HG02884 (cell line): ENCODE data around the gene COL1A2.

ENCODE experiments used
- ATAC-seq: cut with Tn5 transposase; IDR thresholded peaks from one replicate; pipeline ENCODE4 v1.9.1; 2021; ENCODE audit warnings: mild to moderate bottlenecking, moderate library complexity; ENCODE audit not compliant: unreplicated experiment

The COL1A2 gene

GRCh38 chr7:94394437-94395140, at the start of gene COL1A2:
Gene COL1A2 (plus strand): TSS chr7:94394895. CDS start chr7:94395032, 137 bp downstream.
- no peak for ATAC-seq

- ATAC-seq, result no peak
Measured at GRCh38 chr7:94345907-94346306, 48.8 kb upstream of the COL1A2 start.

DNA sequence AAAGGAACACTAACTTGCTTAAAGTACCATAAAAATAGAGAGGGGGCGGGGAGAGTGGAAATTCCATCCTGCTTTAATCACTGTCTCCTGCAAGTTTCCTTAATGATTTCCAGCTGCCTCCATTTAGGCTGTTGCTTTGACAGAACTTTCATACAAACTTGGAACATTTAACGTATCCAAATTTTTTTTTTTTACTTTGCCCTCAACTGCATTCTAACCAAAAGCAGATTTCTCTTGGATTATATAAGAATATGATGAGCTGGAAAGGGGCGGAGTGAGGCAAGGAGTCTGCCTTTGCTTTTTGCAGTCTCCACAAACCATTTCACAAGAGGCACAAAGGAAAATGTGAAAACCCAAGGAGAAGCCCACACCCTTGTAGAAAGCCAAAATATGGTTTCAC, 46.6 kb upstream of the COL1A2 start:
- no peak for ATAC-seq

DNA sequence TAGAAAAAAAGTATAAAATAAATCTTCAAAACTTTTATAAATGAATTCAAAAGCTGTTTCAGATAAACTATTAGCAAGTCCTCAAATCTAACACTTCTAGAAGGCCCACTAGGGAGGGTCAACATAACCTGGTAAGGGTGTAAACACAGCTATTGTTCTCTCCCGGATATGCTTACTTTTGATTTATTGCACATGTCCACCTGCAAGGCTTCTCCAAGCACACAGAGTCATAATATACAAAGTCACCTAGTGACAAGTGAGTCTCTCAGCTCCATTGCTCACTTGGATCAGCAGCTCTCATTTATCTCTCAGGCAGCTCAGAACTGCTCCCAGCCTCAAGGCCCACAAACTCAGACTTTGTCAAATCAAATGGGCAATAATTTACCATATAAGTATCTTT, 44.0 kb upstream of the COL1A2 start:
- ATAC-seq, result no peak

DNA sequence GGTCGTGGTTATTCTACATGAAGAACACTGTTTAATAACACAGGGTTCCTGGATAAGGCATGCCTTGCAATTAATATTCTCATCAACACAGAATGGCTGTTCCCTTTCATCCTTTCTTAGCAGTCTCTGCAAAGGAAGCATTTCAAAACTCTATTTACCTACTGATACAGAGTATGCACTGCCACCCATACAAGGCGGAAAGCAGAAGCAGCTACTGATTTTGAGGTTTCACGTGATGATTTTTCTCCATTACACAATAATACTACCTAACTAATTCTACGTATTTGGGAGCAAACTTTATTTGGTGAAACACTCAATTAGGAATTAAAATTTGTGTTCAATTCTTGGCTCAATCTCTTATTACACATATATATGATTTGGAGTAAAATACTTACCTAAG, 43.0 kb upstream of the COL1A2 start:
- ATAC-seq, result no peak

DNA sequence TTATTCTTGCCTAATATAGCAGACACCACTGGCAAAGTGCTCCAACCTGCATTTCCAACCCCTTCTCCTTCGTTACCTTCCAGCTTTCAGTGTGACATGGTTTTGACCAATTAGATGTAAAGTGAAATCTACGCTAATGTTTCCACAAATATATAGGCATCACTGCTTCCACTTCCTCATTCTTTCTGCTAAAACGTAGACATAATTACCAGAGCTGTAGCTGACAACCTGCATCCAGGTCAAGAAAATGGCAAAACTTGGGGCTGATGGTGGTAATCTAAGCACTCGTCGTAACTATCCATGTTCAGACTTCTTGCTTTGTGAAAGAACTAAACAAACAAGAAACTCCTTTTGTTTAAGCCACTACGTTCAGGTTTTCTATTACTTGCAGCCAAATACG, 41.8 kb upstream of the COL1A2 start:
- ATAC-seq, result no peak

GRCh38 chr7:94354953-94355352, 39.7 kb upstream of the COL1A2 start:
- ATAC-seq, result no peak

GRCh38 chr7:94355454-94355853, 39.2 kb upstream of the COL1A2 start:
- ATAC-seq, result no peak

DNA sequence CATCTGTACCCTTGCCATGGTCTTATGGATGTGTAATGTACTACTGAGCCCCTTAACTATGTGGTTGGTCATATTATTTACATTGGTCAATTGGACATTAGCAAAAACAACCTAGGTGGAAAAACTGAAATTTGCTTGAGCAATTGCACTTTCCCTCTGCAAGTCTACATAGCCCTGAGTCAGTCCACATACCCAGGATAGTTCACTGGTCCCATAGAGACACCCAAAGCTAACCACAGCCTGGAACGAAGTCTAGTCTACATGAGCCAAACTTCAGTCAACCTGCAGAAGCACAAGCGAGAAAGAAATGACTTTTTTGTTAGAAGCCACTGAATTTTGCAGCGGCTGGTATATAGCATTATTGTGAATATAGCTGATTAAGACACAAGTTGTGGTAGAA, 37.6 kb upstream of the COL1A2 start:
- no peak for ATAC-seq

- ATAC-seq, result no peak
Measured at GRCh38 chr7:94360926-94361325, 33.8 kb upstream of the COL1A2 start.

DNA sequence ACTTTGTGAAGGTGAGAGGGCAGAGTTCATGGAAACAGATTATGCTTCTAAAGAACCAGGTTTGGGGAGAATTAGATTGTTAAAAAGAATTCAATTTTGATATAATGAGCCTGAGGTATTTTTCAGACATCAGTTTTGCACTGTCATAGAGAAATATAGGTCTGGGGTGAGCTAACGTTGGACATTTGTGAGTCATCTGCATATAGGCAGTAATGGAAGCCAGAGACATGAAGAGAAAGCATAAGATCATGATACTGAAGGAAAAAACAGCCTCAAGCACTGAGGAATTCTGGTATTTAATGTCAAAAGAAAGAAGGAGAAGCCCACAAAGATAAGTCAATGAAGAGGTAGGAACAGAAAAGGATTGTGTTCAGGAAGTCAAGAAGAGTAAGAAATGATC, 32.4 kb upstream of the COL1A2 start:
- ATAC-seq, result no peak

- no peak for ATAC-seq
Measured at GRCh38 chr7:94364816-94365215, 29.9 kb upstream of the COL1A2 start.

GRCh38 chr7:94366163-94366562, 28.5 kb upstream of the COL1A2 start:
- ATAC-seq, result no peak

GRCh38 chr7:94366832-94367231, 27.9 kb upstream of the COL1A2 start:
- no peak for ATAC-seq

DNA sequence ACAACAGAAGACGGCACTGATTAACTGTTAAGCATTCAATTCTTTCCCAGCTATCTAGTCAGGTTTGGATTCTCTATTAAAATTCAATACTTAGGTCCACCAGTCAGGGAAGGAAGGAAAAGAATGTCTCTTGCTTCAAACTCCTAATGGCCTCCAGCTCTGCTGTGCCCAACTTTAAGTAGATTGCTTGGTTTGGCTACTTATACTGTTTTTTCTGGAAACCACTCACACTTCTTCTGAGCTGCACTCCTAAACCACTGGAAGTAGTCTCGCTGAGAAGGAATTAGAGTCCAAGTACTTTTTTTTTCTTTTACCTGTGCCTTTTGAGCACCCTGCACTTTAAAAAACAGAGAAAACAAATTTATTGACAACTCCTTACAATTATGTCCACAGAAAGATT, 26.7 kb upstream of the COL1A2 start:
- ATAC-seq, result no peak

DNA sequence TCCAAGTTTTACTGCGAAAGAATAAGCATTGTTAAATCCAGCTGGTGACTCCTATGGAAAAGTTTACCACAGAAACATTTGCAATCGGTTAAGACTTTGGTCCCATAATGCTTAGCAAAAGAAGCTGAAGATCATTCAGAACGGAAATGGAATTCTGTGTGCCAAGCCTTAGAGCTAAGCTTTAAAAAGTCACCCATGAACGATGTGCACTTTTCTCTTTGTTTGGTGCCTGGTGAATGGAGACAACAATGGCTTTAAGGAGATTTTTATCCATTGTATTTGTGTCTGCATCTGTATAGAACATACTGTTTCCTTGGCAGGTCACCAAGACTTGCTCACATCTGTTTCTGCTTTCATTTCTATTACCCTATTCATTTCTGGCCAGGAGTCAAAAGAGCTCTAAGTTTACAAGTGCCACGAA, 26.3 kb upstream of the COL1A2 start:
- no peak for ATAC-seq

DNA sequence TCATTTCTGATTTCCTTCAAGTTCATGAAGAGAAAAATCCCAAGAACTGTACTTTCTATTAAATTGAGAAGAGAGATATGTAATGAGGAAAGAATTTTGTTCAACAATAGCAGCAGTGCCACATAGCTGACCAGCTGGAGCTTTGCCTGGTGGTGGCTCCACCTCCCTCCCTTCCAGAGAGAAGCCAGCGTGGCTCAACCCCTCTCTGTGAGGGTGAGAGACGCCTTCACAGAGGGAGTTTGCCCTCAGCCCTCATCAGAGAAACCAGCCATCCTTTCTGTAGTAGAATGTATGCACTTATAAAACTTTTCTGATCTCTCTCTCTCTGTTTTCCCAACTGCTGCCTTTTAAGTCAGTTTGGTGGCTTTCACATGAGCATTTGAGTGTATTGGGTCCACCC, 20.5 kb upstream of the COL1A2 start:
- no peak for ATAC-seq

DNA sequence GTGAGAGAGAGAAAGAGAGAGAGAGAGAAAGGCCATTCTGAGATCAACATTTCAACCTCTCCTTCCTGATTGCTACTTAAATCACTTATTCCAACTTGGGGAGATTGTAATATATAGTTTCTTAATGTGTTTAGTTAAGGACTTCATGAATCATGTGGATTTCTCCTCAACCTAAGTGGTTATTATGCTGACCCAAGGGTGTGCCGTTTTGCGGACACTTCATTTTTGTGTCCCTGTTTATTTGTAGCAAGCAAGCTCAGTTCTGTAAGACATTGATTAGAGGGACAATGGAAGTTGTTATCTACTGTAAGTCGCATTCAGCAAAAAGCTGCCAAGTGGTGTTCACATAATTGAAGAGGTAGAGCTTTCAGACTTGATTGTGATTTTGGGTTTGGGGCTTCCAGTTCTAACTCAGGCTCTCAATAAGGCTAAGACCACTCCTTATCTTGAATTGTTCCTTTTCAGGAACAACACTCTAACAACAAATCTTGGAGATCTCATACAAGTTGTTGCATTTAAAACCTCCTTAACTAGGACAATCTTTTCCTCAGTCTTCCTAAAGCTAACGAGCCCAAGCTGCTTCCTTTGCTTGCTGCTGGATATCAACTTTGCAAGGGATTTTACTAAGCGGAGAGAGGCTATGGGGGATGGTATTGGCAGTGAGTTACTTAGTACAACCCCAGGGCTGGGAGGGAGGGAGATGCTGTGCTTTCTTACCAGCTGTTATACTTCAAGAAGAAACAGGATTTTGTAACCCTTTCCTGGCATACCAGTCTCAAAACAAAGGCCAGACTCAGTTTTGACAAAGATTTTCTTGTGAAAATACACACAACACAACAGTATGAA, 19.8 kb upstream of the COL1A2 start:
- no peak for ATAC-seq

- no peak for ATAC-seq
Measured at GRCh38 chr7:94375691-94376090, 19.0 kb upstream of the COL1A2 start.

DNA sequence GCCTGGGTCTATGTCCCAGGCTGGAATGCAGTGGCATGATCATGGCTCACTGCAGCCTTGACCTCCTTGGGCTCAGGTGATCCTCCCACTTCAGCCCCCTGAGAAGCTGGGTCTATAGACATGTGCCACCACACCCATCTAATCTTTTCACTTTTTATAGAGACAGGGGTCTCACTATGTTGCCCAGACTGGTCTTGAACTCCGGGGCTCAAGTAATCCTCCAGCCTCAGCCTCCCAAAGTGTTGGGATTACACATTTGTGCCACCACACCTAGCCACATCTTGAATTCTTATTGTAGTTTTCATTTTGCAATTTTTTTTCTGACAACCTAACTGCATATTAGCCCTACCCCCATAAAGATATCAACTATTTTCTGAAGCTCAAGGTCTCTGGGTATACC, 18.4 kb upstream of the COL1A2 start:
- no peak for ATAC-seq

- no peak for ATAC-seq
Measured at GRCh38 chr7:94378356-94378755, 16.3 kb upstream of the COL1A2 start.

DNA sequence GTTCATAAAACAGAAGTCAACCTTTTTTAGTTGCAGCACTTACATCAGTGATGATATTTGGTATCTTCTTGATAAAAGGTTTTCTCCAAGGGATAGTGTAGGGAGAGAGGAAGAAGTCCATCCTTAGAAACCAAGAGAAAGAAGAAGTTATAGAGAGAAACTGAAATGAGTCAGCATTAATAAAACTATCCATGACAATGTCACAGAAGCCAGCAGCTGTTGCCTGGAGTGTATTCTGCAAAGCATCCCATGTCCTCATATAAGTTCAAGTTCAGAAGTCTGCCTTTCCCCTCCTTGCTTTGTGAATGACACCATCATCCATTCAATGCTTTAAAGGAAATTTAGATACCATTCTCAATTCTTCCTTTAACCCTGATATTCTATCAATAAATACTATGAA, 14.4 kb upstream of the COL1A2 start:
- ATAC-seq, result no peak
